Esophagus squamous epithelium (tissue), 4 donors: Measurements from ENCODE around the gene F2RL1.
A peak's percentile ranks its signal among the peaks of the same experiment; 100 is the strongest.

Experiments
- POLR2A ChIP-seq, 4 donors: fragments of 450-650 bp; IDR thresholded peaks; one replicate each; pipeline ENCODE4 v1.6.1; 2017; ENCODE audit warnings: antibody characterized with exemption in 4 of 4, mild to moderate bottlenecking in 4 of 4, moderate library complexity in 3 of 4
- TF ChIP-seq, protein P1 (sequence below), 6 experiments: fragments of 450-650 bp in 4 of 6; fragments of 200-600 bp in 2 of 6; sonication (generic) in 2 of 6; IDR thresholded peaks; one replicate each; pipeline ENCODE4 v1.5.1; 2016 to 2019; ENCODE audit warnings: antibody characterized with exemption in 6 of 6, mild to moderate bottlenecking in 4 of 6, moderate library complexity in 4 of 6

DNA sequence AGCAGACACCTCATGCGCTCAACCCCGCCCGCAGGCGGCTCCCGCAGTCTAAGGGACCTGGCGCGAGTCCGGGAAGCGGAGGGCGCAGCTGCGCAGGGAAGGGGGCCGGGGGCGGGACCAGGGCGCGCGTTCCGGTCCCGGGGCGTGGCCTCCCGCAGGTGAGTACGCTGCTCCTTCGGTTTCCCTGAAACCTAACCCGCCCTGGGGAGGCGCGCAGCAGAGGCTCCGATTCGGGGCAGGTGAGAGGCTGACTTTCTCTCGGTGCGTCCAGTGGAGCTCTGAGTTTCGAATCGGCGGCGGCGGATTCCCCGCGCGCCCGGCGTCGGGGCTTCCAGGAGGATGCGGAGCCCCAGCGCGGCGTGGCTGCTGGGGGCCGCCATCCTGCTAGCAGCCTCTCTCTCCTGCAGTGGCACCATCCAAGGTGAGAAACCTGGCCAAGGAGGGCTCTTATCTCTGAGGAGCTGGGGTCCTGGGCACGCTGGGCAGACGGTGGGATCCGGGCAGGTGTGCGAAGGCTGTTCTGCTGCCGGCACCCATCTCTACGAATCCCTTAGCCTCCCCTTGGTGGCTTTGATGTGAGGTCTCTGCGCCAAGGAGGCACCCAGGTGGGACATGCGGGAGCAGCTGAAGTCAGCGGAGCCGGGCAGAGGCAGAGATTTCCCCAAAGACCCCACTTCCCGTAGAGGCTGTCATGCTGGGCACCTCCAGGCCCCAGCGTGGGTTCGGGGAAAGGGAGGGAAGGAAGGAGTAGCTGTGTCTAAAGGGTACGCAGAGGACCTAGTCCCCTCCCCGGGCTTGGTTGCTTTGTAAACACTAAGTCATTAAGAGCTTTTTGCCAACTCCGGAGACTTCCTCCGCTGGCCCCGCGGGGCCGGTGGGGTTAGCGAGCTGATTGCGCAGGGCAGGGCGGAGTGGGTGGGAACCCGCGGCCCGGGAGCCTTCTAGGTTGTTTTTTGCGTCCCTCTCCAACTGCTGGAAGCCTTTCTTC lies at the start of gene F2RL1:
- TF ChIP-seq, protein P1, sequence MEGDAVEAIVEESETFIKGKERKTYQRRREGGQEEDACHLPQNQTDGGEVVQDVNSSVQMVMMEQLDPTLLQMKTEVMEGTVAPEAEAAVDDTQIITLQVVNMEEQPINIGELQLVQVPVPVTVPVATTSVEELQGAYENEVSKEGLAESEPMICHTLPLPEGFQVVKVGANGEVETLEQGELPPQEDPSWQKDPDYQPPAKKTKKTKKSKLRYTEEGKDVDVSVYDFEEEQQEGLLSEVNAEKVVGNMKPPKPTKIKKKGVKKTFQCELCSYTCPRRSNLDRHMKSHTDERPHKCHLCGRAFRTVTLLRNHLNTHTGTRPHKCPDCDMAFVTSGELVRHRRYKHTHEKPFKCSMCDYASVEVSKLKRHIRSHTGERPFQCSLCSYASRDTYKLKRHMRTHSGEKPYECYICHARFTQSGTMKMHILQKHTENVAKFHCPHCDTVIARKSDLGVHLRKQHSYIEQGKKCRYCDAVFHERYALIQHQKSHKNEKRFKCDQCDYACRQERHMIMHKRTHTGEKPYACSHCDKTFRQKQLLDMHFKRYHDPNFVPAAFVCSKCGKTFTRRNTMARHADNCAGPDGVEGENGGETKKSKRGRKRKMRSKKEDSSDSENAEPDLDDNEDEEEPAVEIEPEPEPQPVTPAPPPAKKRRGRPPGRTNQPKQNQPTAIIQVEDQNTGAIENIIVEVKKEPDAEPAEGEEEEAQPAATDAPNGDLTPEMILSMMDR (IDR thresholded peaks at IDR 0.05), result no peak
- peak in 2 of 4 donors; percentile 68 to 78 for TF ChIP-seq POLR2A (IDR thresholded peaks at IDR 0.05)
